TTC549 (cell line): Measurements from ENCODE around the gene CBX7.
"Not testable (repeated sequence)": the region's sequence is repeated elsewhere in the genome, so short reads cannot be mapped to it uniquely, and the experiment has no call there.

Experiments used
- FAIRE-seq: peaks from 2 replicates; lab custom pipeline; 2012; peaks lifted over from hg19 to GRCh38; lab: Jason Lieb, UNC

CBX7 gene

GRCh38 chr22:39173787-39174497 lies 21.5 kb upstream of the CBX7 start:
- no peak for FAIRE-seq

- FAIRE-seq, result no peak
Observed at GRCh38 chr22:39173050-39173706, 20.7 kb upstream of the CBX7 start.

GRCh38 chr22:39172265-39173049 lies 20.0 kb upstream of the CBX7 start:
- not testable (repeated sequence) for FAIRE-seq

- no peak for FAIRE-seq
Observed at GRCh38 chr22:39171623-39172264, 19.3 kb upstream of the CBX7 start.

- FAIRE-seq, result no peak
Observed at GRCh38 chr22:39170825-39171622, 18.5 kb upstream of the CBX7 start.

- no peak for FAIRE-seq
Observed at GRCh38 chr22:39169797-39170466, 17.5 kb upstream of the CBX7 start.

GRCh38 chr22:39166547-39166946 lies 14.1 kb upstream of the CBX7 start:
- no peak for FAIRE-seq

GRCh38 chr22:39156093-39156492 lies 3.6 kb upstream of the CBX7 start:
- FAIRE-seq, result not testable (repeated sequence)

GRCh38 chr22:39155421-39155820 lies 2.9 kb upstream of the CBX7 start:
- FAIRE-seq, result no peak

GRCh38 chr22:39153220-39153717 lies 789 bp upstream of the CBX7 start:
- no peak for FAIRE-seq

GRCh38 chr22:39152024-39152510 lies 413 bp downstream of the CBX7 start:
- no peak for FAIRE-seq

GRCh38 chr22:39151329-39151975 lies 1.0 kb downstream of the CBX7 start:
- no peak for FAIRE-seq

GRCh38 chr22:39150848-39151215 lies 1.6 kb downstream of the CBX7 start:
- FAIRE-seq, result no peak

- no peak for FAIRE-seq
Observed at GRCh38 chr22:39149915-39150847, 2.3 kb downstream of the CBX7 start.

- FAIRE-seq, result no peak
Observed at GRCh38 chr22:39148727-39149535, 3.5 kb downstream of the CBX7 start.

GRCh38 chr22:39148026-39148726 lies 4.3 kb downstream of the CBX7 start:
- no peak for FAIRE-seq

GRCh38 chr22:39147335-39148025 lies 5.0 kb downstream of the CBX7 start:
- FAIRE-seq, result no peak
